ELR (cell line): ENCODE data around the gene NEK9.
"Not testable (repeated sequence)": the region's sequence is repeated elsewhere in the genome, so short reads cannot be mapped to it uniquely, and the experiment has no call there.

Experiments
- DNase-seq: peaks from one replicate; pipeline ENCODE4 v3.0.0-alpha.2; 2015; ENCODE audit warnings: low read depth

The NEK9 gene

DNA sequence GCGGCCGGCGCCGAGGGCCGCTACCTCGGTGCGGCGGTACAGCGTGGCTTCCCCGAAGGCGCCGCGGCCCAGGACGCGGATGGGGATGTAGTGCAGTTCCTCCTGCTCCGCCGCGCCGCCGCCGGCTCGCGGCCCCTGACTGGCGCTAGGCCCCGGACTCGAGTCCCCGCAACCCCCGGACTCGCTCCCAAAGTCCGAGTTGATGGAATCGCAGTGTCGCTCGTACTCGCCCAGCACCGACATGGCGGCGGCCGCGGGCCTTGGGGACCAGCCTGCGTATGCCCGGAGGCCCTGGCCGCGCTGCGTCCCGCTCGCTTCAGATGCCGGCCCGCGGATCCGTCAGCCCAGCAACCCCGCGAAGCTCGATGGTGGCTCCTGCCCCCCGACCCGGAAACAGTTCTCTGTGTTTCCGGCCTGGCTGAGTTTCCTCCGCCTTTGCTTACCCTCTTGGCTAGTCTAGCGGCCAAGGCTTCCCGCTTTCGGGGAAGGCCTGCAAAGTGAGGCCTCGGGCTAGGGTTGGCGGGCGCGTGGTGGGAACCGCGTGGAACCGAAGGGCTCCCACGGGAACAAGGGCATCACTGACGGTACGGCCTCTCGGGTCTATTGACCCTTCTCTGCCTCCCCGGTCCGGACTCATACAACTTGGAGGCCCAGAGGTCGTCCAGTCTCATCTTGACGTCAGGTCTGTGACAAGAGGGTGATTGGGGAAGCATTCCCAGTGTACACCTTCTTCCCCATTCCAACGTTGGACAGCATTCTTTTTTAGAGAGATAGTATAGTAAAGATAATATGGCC is at the start of gene NEK9:
TSS of gene NEK9 (minus strand) at position 370 of the 795 bp plus-strand sequence. CDS start at position 243, 127 bp downstream.
- peak; percentile 92 for DNase-seq

DNA sequence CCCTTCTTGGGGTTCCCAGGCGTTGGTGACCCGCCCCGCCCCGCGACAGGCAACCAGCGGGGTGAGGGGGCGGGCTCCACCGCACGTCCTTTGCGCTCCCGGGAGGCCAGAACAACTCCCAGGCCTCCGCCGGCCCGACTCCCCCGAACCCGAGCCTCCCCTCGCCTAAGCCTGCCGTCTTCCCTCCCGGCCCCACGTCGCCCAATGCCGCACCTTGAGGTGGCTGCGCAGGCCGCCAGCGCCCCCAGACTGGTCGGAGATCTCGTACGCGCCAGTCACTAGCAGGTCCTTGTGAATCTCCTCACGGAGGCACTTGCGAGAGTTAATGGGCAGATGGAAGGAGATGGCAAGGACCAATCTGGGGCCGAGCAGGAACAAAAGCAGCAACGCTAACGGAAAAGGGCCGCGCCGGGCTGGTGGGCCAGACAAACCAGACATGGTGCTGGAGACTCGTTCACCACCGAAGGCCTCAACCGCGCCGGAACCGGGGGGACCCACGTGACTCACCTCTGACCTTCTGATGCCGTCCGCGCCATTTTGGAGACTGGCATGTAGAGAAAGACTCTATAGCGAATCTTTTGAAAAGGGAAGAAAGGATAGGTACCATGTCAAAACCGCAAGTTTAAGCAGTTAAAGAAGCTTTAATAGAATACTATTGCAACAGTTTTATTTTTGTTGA is 49.4 kb upstream of the NEK9 start, which contains the start of gene TMED10:
TSS of gene TMED10 (minus strand) at position 471 of the 679 bp plus-strand sequence. CDS start at position 438, 33 bp downstream.
- peak; percentile 92 for DNase-seq

DNA sequence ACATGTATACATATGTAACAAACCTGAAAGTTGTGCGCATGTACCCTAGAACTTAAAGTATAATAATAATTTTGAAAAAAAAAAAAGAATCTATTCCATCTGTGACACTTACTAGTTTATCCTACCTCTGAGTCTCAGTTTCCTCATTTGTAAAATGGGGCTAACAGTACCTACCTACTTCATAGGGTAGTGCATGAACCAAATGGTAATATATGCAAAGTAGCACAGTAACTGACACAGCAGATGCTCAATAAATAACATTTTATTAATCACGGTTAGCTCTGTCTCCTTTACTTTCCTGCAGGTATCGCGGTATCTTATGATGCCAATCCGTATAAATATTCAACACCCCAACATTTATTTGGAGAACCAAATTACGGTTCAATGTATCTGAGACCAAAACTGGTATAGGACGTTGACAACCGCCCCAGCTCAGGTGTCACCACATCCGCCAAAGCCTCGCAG is 48.9 kb upstream of the NEK9 start:
- DNase-seq, result no peak

DNA sequence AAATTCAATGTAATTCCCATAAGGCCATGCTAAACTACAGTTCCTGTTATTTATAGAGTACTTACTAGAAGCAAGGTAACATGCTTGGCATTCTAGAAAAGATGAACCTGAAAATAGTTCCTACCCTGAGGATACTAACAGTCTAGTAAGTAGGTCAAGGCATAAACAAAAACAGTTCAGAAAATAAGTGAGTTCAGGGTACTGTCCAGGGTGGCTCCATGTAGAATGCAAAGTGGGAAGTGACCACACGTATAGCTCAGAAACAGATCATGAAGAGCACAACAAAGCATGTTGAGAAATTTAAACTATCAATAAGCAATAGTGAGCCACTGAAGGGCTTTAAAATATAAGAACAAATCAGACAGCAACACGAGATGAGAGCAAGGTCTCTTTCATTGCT is 47.2 kb upstream of the NEK9 start:
- DNase-seq, result no peak

DNA sequence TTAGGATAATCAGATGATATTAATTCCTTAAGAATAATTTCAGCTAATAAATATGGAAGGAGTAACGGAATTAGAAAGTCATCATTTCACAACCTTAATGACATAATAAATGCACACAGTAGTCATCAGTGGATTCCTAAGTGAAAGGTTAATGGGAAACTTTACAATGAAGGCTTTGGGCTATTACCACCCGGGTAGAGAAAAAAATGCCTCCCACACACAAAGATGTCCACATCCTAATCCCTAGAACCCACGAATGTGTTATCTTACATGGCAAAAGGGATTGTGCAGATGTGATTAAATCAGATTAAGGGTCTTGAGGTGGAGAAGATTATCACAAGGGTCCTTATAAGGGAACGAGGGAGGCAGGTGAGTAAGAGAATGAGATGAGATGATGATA is 43.9 kb upstream of the NEK9 start:
- no peak for DNase-seq

DNA sequence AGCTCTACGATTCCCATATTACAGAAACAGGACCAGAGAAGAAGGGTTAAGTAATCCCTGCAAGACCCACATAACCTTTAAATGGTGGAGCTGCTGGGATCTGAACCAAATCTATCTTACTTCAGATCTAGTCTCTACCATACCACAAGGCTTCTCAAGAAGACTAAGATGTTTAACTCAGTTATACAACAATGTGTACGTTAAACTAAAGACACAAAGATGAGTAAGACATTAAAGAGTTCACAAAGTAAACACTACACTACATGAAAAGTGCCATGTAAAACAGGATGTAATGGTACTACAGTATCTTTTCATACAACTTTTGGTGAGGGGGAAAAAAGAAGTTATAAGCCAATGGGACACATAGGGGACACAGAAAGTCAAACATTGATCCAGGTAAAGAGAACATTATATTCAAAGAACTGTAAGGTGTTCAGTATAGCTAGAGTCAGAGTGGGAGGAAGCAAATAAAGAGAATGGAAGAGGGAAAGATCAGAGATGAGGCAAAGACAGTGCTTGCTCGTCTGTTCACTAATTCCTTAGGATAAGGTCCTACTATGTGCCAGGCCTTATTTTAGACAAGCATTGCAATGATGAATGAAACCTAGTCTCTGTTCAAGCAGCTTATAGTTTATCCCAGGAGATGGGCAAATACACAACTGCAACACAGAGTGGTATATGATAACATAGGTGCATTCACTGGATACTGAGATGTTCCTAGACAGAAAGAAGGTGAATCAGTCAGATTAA is 41.9 kb upstream of the NEK9 start:
- peak; percentile 38 for DNase-seq

DNA sequence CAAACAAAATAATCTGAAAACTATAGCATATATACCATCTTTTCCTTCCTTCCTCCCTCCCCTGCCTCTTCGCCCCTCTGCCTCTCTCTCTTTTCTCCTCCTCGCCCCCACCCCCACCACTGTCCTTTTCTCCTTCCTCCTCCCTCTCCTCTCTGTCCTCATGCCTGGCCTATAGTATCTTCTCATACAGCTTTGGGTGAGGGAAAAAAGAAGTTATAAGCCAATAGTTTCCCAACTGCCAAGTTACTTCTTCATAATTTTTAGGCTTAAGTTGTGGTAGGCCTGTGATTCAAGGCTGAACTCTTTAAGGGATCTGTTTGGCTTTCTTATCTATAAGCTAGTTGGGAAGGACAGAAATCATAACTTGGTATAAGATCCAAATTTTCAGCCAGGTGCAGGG is 40.5 kb upstream of the NEK9 start:
- DNase-seq, result no peak

DNA sequence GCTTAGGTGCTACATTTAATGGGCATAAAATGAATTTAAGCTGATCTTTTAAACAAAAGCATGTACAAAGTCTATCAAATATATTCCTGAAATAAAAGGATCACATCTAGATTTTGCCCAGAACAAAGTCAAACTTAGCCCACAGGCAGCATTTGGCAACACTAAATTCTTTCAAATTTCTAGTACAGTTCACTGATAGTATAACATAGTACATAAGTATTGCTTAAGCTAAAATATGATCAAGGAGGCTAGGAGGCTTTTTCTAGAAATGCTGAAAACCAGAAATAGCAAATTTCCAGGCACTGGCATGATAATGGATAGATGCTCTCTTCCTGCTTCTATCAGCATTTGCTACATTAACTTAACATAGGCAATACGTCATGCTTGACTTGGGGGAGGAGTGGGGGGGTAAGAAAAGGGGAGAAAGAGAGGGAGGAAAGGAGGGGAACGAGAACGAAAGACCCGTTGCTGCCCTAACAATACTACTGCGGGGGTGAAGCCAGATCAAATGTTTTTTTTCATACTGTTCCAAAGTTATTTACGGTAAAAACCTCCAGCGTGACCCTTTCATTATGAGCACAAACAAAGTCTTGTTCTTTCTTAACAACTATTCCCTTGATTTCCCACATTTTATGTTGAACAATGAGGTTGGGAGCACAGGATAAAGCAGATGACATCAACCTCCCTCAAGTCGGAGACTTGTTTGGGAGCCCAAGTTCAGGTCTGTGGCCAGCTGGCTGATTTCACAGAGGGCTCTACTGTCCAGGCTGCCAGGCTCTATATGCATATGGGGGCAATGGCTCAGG is 38.9 kb upstream of the NEK9 start:
- no peak for DNase-seq

DNA sequence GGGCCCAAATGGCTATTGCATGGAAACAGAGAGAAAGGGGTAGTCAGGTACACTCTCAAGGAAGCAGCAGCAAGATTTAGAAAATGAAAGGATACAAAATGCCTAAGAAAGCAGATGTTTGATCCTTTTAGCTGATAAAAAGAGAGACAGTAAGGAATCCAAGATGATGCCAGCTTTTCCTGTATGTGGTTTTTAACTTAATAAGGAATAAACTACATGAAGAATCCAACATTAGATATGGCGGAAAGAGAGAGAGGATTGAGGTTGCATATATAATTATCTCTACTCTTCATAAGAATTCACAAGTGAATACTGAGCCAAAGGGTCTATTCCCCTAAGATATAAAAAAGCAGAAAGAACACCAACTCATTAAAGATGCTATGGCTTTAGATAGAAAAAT is 38.0 kb upstream of the NEK9 start:
- no peak for DNase-seq

DNA sequence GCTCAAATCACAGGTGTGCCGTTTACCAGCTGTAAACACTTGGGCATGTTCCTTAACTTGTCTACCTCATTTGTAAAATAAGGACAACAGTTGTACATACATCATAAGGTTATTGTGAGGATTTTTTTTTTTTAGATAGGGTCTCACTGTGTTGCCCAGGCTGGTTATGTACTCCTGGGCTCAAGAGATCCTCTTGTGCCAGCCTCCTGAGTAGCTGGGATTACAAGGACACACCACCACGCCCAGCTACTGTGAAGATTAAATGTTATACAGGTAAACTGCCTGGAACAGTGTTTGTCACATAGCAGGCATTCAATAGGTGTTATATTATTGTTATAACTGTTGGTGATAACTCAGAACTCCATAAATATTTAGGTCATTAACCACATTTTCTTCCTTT is 36.8 kb upstream of the NEK9 start:
- DNase-seq, result no peak

DNA sequence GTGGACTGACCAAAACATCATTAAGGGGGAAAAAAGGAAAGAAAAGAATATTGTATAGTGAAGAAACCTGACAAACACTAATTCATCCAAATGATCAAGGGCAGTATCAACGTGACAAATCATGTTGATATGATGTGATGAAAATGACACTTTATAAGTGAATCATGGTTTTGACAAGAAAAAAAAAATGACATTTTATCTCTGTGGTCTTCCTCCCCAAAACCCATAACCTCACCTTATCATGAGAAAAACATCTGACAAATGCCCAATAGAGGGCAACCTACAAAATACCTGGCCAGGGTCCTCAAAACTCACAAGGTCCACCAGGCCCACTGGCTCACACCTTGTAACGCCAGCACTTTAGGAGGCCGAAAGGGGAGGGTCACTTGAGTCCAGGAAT is 35.8 kb upstream of the NEK9 start:
- no peak for DNase-seq

DNA sequence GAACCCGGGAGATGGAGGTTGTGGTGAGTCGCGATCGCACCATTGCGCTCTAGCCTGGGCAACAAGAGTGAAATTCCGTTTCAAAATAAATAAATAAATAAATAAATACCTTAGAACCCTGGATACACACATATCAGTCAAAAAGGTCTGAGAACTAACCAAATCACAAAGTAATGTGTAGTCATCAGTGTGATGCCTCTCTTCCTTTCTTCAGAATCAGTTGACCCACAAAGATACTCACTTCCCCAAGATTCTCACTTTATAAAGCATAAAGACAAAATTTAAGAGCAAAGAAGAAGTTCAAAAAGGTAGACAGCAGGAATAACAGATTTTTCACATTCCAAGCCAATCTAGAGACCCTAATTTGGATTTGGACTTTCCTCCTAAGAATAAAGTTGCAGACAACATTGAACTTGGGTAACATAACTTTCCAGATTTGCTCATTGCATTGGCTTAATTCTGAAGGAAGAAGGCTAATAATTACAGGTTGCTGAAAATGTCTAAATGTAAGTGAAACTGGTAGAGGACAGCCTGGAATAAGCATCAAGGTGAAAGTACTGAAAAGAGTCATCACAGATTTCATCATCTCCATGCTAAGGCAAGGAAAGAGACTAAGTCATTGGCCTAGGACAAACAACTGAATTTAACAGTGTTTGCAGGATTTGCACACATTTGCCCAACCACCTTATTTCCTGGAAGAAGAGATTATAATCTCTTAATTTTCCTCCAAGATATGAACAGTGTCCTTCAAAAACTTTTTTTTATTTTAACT is 32.2 kb upstream of the NEK9 start:
- DNase-seq, result no peak

DNA sequence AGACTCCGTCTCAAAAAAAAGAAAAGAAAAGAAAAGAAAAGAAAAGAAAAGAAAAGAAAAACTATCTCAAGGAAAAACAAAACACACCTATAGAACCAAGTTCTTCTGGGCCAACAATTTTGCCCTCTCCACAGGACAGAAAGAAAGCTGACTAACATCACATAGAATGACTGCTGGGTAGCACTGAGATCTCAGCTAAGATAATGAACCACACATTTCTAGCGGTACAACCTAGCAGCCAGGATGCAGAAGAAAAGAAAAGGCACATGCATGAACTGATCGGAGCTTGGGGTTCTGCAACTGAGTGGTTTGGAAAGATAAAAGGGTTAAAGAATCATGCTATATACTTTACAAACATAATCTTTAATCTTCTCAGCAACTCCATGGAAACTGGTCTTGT is 30.1 kb upstream of the NEK9 start:
- peak; percentile 27 for DNase-seq

DNA sequence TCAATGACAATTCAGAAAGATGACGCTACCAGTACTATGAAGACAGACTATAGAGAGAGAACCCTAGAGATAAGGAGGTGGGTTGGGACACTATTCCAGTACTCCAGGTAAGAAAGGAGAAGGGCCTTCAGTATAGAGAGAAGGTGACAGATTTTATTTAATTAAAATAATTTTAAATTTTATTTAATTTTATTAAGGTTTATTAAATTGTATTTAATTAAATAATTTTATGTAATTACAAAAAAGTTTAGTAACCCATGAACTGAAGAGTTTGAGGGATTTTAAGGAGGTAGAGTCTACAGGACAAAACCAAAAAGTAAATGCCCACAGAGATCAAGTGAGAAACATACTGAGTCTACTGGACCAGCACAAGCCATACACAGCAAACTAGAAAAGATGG is 29.3 kb upstream of the NEK9 start:
- DNase-seq, result no peak

DNA sequence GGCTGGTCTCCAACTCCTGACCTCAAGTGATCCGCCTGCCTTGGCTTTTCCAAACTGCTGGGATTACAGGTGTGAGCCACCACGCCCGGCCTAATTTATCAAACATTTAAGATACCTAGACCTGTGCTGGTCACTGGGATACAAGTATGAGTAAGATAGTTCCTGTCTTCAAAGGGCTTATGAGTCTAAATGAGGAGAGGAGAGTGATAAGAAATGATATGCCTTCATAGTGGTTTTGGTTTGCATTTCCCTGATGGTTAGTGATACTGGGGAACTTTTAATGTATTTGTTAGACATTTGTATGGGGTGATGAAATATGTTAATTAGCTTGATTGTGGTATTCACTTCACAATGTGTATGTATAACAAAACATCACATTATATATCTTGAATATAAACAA is 28.3 kb upstream of the NEK9 start:
- no peak for DNase-seq

DNA sequence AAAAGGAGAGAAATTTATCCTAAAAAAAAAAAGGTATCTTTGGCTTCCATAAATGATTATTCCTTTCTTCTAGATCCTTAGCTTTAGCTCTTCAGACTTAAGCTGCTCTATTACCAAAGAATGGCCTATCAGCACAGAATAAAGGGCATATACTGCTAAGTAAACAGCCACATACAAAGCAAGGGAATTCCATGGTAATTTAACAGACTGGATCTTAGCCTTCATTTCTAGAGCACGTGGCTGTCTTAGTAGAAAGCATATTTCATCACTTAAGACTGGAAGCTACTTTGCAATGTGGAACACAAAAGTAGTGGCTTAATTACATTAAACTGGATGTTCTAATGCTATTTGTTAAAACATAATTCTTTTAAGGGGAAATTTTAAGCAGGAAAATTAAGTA is 26.4 kb upstream of the NEK9 start:
- DNase-seq, result no peak

DNA sequence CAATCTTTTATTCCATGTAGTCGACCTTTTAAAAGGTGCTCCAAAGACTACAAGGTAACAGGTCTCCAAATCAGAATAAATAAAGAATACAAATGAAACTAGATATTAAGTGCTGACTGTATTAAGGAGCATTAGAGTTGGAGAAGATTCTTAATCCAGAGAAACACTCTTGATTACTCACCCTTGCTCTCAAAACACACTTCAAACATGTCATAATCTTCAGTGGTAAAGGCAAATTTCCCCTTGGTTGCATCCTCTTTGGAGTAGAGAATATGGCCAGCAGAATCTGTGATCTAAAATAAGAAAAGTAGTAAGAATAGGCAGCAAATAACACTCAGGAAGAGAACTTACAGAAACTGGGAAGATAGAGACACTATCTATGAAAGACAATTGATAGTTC is 25.0 kb upstream of the NEK9 start:
- no peak for DNase-seq

DNA sequence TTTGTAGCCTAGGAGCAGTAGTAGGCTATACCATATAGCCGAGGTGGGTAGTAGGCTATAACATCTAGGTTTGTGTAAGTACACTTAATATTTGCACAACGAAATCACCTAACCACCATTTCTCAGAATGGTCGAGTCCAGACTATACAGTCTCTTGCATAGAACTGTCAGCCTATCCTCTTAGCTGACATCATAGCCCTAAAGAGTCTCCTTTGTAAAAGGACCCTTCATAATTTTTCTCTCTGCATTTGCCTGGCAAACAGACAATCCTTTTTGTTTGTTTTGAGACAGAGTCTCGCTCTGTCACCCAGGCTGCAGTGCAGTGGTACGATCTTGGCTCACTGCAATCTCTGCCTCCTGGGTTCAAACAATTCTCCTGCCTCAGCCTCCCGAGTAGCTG is 23.8 kb upstream of the NEK9 start:
- not testable (repeated sequence) for DNase-seq

DNA sequence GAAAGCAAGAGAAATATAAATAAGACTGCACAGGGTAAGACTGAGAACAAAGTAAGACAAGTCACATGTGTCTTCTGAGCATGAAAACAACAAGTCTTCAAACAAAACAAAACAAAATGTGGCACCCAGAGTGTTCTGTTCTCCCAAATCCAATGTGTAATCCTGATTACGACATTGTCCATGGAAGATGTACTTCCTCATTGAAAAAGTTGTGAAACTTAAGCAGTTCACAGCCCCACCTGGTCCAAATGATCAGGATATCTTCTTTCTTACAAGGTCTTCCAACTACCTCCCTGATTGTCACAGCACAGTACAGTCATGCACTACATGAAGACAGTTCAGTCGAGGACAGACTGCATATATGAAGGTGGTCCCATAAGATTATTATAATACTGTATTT is 23.3 kb upstream of the NEK9 start:
- DNase-seq, result no peak

DNA sequence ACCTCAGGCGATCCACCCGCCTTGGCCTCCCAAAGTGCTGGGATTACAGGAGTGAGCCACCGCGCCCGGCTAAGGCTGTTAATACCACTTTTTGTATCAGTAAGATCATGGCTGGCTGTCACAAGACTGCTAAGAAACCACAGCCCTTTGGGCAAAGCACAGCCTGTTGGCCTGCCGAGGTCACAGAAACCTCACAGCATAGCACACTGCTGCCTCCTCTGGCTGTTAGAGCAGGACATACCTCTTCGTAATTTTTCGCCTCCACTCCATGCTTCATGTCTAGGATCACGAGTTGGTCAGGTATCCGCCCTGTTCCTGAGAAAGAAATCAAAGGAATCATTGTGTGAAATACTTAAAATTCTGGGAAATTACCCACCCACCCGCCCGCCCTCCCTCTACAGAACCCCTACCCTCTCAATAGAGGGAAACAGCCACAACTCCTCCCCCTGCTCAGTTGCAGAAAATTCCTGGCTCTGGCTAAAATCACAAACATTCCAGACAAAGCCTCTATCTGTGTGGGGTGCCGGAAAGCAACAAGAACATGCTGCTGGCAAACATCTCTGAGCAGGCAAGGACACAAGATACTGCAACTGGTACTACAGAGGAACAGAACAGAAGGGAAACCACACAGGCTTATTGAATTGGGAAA is 20.7 kb upstream of the NEK9 start:
- DNase-seq, result peak; percentile 17

DNA sequence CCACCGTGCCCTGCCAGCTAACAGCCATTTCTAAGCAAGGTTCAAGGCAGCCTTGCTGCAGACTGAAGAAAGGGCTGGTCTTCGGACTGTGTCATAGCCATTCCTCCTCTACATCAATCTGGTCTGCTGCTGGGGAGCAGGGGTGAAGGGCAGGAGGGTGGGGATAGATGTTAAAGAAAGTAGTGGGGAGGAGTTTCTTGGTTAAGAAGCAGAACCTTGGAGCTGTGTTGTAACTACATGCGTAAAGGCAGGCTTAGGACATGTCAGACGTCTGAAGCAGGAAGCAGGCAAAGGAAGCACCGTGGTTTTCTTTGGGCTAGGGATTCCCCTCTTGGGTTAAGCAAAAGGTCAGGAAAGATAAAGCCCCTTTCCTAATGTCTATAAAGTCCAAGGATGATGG is 18.1 kb upstream of the NEK9 start:
- no peak for DNase-seq
